ENCODE measurements around the gene MUCL3.

GRCh38 chr6:30937265-30937664 is 3.5 kb upstream of the MUCL3 start:
- TF ChIP-seq POLR2AphosphoS5 (IDR thresholded peaks at IDR 0.05; ENCODE audit: low read depth, low read length) (no peak), POLR2A (IDR thresholded peaks at IDR 0.05; ENCODE audit: low read depth, low read length) (no peak), TAF1 (IDR thresholded peaks at IDR 0.05; ENCODE audit: borderline replicate concordance, low read depth, low read length) (no peak)
